Hematopoietic multipotent progenitor cell treated with erythropoietin and hydrocortisone succinate and interleukin-3 and kit ligand, for 4 days (in vitro differentiated cells): Measurements from ENCODE around the gene LDHD.

Experiments
- DNase-seq: peaks from one replicate; pipeline ENCODE4 v3.0.0-alpha.2; 2015

LDHD gene

DNA sequence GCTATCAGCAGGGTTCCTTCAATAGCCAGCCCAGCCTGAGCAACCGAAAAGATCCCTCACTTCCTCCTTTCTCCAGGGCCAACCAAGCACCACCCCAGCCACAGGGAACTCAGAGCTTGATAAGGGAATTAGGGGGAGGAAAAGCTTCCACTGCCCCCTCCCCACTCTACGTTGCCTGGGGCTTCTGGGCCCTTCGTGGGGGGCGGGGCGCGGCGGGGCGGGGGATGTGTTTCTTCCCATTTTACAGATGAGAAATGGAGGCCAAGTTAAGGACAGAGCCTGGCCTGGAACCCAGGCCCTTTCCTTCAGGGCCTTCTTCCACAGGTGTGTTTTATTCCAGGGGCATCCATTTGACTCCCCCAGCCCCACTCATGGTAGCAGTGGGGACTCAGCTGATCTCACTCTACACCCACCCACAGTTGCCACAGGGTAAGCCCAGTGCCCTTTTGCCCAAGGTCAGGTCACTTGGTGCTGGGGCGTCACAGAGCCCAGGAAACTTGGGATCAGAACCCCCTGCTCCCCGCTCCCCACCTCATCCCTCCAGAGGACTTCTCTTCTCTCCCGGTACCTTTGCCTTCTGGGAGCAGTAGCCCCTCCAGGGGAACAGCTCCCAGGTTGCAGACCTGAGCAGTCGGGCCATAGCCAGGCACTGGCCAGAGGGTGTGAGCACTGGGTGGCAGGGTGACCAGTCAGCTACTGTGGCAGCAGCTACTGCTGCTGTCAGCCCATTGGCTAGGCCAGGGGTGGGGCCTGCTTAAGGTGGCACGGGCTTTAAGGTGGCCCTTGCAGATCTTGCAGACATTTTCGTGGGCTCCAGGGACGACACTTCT lies at the start of gene LDHD:
LDHD (minus strand) TSS at position 700 of the 830 bp plus-strand sequence; CDS start at position 640, 60 bp downstream.
- DNase-seq, result peak; percentile 82

DNA sequence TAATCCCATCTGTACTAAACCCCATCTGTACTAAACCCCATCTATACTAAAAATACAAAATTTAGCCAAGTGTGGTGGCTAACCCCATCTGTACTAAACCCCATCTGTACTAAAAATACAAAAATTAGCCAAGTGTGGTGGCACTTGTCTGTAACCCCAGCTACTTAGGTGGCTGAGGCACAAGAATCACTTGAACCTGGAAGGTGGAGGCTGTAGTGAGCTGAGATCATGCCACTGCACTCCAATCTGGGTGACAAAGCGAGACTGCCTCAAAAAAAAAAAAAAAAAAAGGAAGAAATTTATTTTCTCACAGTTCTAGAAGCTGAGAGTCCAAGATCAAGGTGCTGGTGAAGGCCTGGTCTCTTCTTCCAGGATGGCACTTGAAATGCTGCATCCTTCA lies 43.8 kb upstream of the LDHD start:
- no peak for DNase-seq

DNA sequence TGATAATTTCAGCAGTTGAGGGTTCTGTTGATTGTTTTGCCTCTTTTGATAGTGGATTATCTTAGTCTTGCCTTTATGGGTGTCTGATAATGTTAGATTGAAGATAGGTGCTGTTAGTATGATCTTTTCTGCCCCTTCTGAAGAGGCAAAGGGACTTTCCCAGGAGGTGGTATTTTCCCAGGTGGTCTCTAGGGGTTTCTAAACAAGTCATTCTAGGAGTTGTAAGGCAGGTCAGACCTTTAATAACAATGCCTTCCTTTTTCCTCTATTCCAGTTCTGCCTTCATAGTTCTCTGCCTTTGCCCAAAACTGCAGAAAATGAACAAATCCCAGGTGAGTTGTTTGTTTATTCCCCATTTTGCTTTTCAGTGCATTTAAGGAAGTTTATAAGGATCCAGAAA lies 36.1 kb upstream of the LDHD start:
- no peak for DNase-seq

DNA sequence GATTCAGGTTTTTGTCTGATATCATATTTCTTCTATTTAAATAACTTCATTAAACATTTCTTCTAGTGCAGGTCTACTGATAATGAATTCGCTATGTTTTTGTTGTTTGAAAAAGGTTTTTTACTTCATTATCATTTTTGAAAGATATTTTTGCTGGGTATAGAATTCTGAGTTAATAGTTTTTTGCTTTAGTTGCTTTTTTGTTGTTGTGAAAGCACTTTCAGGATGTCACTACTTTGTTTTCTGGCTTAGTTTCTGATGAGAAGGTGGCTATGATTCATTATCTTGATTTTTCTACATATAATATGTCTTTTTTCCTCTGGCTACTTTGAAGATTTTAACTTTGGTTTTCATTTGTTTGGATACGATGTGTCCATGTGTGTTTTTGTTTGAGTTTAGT lies 35.2 kb upstream of the LDHD start:
- DNase-seq, result no peak

DNA sequence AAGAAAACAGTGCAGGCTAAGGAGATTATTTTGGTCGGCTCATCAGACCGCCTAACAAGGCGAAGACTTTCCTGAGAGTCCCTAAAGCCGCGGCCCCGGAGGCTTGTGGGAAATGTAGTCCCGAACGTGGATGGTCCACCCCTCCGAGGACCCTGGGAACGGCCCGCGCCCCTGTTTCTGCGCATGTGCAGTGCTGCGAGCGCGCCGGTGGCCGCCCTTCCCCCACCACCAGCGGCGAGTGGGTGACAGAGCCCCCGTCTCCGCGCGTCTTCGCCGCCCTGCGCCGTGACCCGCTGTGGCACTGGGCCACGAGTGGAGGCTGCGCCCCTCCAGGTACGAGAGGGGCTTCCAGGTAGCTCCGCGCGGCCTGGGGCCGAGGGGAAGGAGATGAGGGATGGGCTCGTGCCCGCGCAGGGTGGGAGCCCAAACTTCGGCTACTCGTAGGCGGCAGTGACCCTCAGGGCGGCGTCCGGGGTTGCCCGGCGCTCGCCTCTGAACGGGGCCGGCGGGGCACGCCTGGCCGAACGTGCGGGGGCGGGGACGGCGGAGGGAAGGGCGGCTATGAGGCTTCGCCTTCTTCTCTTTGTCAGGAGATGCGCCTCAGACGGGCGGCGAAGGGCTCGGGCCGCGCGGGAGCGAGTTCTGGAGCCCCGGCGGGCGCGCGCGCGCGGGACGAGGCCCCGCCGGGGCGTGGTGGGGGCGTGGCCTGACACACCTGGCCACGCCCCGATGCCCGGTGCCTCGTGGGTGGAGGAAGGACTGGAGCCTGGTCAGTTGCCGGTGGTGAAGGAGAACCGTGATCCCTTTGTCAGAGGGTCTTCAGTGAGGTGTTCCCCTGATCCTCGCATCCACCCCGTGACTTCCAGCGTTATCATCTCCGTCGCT lies 32.0 kb upstream of the LDHD start, which contains the start of gene ZFP1:
ZFP1 (plus strand) TSS at position 214 of the 885 bp plus-strand sequence. CDS start 4,428 bp downstream, outside the sequence.
- peak; percentile 98 for DNase-seq

DNA sequence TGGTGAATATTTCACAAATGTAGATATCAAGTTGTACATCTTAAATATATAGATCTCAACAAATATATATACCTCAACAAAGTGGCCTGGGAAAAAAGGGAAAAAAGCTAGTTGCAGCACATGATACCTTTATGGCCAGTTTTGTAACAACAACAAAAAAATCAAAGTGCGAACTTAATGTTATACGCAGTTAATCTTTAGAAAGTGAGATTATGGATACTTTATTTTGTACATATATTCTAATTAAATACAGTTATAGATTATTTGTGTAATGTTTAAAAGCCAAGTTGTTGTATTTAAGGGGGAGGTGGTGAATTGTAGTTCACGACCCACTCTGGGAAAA lies 31.4 kb upstream of the LDHD start:
- no peak for DNase-seq

DNA sequence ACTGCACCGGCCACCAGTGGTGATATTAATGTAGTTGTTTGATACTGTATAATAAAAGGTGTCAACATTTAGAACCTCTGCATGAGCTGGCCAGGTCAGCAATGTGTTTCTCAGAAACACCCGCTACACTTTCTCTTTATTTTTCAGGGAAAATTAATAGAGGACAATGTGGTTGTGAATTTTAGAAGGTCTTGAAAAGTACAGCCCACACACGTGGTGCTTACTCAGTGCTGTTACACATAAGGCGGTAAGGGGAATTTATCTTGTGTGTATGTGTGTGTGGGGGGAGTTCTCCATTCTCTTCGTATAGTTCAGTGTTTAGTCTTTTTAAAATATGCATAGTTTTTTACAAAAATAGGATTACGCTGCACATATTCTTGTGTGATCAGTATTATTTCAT lies 27.4 kb upstream of the LDHD start:
- DNase-seq, result no peak

DNA sequence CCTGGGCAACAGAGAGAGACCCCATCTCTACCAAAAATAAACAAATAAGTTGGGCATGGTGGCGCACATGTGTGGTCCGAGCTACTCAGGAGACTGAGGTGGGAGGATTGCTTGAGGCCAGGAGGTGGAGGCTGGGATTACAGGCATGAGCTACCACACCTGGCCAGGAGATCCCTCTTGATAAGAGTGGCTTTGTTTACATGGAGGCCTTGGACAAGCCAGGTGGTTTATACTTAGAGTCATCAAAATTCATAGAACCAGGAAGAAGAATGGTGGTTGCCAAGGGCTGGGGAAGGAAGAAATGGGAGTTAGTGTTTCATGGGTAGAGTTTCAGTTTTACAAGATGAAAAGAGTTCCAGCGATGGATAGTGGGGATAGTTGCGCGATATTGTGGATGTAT lies 22.9 kb upstream of the LDHD start:
- DNase-seq, result no peak

DNA sequence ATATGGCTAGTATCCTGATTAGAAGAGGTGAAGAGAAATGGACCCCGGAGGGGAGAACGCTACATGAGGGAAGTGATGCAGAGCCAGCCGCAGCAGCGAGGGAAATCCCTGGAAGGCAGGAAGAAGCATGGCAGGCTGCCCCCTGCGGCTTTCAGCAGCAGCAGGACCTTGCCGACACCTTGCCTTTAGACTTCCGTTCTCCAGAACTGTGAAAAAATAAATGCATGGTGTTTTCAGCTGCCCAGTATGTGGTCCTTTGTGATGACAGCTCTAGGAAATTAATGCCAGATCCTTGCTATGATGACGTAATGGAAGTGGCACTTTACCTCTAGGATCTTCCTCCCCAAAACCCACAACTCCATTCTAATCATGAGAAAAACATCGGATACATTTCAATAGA lies 22.1 kb upstream of the LDHD start:
- peak; percentile 47 for DNase-seq

DNA sequence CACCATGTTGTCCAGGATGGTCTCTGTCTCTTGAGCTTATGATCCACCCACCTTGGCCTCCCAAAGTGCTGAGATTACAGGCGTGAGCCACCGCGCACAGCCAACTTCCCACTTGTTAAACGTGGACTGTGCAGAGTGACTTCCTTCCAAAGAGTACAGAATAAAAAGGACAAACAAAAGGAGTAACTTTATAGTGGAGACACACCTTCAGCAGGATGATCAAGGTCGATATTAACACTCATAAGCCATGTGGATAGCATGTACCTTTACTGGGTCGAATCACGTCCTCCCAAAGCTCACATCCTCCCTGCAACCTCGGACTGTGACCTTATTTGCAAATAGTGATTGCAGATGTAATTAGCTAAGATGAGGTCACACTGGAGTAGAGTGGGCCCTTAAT lies 21.7 kb upstream of the LDHD start:
- DNase-seq, result no peak

DNA sequence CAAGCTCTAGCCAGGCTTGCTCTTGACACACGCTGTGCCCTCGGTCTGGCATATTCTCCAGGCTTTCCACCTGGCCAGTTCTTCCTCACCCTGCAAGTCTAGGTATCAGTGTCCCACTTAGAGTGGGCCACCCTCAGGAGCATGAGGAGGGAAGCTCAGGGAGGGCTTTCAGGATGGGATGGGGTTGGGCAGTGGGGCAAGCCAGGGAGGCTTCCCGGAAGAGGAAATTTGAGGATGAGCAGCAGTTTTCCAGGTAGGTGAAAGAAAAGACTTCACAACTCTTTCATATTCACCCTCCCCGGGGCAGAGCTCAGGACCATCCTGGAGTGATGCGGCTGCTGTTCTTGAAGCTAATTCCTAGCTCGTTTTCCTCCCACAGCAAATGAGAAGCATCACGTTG lies 14.5 kb upstream of the LDHD start:
- DNase-seq, result no peak

DNA sequence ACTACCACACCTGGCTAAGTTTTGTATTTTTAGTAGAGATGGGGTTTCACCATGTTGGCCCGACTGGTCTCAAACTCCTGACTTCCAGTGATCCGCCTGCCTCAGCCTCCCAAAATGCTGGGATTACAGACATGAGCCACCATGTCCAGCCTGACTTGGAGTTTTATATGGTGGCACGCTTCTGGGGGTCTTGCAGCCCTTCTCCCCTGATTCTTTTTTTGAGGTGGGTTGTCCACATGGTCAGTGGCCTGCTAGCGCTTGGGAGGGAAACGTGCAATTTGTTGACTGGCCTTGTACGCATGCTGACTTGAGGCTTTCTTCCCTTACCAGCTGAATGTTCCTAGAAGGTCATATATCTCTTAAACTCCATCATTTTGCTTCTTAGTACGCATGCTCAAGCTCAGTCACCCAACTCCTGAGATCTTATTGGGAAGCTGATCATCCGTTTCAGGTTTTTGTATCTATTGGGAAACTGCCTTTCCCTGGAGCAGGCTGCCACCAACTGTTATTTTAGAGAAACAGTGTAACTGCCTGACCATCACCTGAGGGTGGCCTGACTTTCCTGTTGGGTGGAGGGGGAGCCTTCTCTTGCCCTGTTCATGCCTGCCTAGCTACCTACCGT lies 13.7 kb upstream of the LDHD start:
- no peak for DNase-seq

DNA sequence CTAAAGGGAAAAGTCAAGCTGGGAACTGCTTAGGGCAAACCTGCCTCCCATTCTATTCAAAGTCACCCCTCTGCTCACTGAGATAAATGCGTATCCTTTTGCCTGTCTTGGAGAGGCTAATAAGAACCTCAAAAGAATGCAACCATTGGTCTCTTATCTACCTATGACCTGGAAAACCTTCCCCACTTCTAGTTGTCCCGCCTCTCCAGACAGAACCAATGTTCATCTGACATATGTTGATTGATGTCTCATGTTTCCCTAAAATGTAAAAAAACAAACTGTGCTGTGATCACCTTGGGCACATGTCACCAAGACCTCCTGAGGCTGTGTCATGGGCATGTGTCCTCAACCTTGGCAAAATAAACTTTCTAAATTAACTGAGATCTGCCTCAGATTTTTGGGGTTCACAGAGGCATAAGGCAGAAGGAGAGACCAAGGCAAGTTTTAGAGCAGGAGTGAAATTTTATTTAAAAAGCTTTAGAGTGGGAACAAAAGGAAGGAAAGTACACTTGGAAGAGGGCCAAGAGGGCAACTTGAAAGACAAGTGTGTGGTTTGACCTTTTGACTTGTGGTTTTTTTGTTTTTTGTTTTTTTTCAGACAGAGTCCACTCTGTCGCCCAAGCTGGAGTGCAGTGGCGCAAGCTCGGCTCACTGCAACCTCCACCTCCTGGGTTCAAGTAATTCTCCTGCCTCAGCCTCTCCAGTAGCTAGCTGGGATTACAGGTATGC lies 13.0 kb upstream of the LDHD start:
- peak; percentile 64 for DNase-seq

DNA sequence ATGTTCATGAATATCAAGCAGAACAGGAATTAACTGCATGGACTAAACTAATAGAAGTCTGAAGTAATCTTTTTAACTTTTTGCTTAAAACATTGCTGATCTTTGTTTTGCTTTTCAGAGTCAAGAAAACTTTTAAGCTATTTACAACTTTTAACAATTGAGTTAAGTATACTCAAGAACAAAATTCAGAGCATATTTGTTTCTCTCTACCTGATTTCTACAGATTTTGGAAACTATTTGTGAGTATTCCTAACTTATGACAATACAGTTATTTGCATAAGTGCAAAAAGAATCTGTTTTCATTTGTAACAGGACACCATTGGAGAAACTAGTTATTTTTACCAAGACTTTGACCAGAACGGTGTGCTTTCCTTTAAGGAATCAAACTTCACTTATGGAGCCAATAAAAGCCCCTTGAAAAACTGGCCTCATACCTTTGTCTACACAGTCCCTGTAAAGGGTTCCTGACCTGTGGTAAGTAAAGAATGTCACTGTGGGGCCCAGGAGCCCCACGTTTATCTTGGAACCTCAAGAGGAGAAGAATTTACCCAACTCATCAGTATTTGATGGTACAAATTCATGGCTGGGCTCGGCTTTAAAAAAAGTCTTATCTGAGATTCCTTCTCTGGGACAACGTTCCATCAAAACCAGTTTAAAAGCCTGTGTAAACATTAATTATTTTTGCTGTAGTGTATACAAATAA lies 11.3 kb upstream of the LDHD start:
- no peak for DNase-seq

DNA sequence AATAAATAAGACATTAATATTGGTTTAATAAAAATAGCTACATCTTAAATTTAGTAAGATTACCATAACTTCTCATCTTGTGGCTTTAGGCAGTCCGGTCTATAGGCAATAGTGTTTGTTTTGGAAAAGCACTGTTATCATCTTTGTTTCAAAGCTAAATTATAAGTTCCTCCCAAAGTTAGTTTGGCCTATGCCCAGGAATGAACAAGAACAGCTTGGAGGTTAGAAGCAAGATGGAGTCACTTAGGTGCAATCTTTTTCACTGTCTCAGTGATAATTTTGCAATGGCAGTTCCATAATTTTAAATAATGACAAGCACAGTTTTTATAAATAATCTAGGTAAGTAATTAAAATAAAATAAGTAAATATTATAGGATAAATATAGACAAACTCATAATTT lies 6.0 kb upstream of the LDHD start:
- no peak for DNase-seq

DNA sequence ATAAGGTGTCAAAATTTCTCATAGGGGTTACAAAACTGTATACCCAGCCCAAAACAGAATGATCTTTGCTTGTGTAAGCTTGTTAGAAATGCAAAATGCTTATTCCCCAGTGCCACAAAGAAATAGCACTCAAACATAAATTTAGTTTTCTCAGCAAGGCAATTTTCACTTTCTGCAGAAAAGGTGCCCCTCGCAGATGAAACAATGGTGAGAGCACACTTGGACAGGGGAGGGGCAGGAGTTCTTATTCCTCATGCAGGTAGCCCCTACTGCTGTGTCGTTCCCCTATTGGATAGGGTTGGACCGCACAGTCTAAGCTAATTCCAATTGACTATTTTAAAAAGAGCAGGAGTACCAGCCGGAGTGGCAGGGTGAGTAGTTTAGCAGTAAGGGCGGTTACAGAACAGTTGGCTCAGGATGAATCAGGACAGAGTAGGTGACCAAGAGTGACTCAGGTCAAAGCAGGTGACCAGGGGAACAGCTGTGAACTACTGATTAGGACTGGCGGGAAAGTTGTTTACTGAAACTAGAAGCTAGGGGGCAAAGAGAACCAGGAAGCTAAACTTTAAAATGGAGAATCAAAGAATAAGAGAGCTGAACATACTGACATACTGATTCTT lies 5.5 kb upstream of the LDHD start:
- DNase-seq, result no peak

DNA sequence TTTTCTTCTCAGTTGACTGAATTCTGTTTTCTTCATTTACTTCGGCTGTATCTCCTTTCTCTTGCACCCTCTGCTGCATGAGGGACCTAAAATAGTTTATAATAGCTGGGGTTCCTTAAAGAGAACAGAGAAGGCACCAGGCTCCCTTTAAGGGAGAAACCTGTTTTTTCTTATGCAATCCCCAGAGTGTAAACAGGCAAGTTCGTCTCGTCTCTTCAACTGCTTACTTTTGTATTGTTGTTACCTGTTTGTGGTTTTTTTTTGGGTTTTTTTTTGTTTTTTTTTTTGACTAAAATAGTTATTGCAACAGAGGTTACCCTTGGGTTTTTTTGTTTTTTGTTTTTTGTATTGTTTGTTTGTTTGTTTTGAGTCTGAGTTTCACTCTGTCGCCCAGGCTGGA lies 3.7 kb upstream of the LDHD start:
- no peak for DNase-seq

DNA sequence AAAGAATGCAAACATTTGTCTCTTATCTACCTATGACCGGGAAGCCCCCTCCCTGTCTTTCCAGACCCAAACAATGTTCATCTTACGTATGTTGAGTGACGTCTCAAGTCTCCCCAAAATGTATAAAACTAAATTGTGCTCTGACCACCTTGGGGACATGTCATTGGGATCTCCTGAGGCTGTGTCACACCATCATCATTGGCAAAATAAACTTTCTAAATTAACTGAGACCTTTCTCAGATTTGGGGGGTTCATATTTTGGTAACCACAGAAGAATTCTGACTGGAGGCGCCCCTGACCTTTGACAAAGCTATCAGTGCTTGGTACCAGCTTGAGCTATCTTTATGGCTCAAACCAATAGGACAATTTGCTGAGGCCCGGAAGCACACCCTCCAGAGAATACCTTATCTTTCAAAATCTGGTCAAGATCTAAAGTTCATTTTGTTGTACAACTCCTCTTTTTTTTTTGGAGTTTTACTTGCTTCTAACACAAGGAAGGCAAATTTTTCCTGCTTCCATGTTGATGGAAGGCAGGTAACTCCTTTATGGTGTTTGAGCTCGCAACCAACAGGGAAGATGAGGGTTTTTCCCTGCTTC lies 2.5 kb upstream of the LDHD start:
- DNase-seq, result no peak

DNA sequence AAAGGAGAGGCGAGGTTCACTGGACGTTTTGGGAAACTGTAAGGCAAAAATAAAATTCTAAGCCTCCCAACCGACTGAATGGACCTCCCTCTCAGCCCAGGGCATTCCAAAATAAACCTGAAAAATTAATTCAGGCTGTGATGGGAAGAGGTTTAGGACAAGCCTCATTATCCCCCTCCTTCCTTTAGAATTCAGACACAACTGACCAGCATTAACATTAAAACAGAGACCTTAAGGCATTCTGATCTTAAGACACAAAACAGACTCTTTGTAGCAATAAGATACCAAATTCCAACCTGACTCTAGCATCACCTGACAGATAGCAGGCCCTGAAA lies 298 bp upstream of the LDHD start:
- DNase-seq, result no peak

DNA sequence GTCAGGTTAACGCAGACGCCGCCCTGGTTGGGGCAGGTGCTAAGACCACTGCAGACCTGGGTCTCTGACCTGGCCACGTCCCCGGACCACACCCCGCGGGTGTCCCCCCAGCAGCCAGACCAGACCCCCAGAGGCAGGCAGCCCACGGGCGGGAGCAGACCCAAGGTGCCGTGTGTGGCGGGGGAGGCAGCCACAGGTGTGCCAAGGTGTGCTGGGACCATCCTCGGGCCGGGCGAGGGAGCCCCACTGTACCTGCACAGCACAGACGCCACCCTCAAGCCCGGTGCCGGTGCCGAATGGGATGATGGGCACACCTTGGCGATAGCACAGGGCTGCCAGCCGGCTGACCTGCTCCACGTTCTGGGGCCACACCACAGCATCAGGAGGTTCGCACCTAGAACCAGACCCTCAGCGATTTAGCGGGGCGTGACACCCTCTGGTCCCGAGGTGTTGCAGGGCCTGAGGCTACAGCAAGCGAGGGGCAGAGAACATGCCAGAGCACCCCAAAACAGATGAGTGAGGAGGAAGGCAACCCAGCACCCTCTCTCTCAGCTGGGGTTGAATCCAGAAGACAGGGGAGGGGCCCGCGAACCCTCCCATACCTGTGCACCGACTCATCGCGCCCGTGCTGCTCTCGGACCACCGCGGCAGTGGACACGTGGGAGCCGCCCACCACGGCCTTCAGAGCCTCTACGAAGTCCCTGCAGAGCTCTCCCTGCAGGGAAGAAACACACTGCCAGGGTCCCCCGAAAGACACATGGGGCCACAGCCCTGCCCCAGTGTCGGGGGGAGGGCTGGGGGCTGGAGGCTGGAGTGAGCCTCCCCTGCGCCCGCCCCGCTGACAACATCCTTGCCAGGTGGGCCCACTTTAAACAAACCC lies 1.4 kb downstream of the LDHD start:
- no peak for DNase-seq
